GM12891 (cell line): ENCODE measurements around the gene SYNE3.

Experiments
- POLR2A ChIP-seq: IDR thresholded peaks from 2 replicates; pipeline ENCODE4 v1.6.1; 2011; ENCODE audit warnings: low read depth, low read length, control low read depth
- POLR2AphosphoS5 ChIP-seq: IDR thresholded peaks from 2 replicates; pipeline ENCODE4 v1.6.1; 2011; ENCODE audit warnings: low read depth, low read length, control low read depth

DNA sequence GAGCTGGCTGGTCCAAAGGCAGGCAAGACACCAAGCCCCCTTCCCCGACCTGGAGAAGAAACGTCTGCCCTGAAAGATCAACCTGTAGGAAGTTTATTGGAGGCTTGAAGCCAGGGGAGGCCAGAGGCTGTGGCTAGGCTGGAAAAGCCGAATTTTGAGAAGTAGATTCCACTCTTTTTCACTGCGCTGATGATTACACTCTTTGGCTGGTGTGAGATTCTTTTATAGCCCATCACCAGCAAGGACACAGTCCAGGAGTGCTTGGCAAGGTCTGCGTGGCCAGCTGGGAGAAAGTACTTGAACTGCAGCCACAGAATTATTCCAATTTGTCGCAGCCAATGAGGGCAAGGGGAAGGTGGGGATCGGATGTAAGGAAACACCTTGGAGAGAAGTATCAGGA, 45.0 kb downstream of the SYNE3 start:
- TF ChIP-seq POLR2A (no peak), POLR2AphosphoS5 (no peak)
